NCI-H345 treated with DMSO at 0.1 percent for 48 hours (cell line): ENCODE data around the gene GARIN5A.
"Not testable (repeated sequence)": the region's sequence is repeated elsewhere in the genome, so short reads cannot be mapped to it uniquely, and the experiment has no call there.

Experiments
- DNase-seq: peaks from one replicate; lab custom pipeline; 2025; ENCODE audit not compliant: unreplicated experiment; lab: John Stamatoyannopoulos, UW

GARIN5A gene

DNA sequence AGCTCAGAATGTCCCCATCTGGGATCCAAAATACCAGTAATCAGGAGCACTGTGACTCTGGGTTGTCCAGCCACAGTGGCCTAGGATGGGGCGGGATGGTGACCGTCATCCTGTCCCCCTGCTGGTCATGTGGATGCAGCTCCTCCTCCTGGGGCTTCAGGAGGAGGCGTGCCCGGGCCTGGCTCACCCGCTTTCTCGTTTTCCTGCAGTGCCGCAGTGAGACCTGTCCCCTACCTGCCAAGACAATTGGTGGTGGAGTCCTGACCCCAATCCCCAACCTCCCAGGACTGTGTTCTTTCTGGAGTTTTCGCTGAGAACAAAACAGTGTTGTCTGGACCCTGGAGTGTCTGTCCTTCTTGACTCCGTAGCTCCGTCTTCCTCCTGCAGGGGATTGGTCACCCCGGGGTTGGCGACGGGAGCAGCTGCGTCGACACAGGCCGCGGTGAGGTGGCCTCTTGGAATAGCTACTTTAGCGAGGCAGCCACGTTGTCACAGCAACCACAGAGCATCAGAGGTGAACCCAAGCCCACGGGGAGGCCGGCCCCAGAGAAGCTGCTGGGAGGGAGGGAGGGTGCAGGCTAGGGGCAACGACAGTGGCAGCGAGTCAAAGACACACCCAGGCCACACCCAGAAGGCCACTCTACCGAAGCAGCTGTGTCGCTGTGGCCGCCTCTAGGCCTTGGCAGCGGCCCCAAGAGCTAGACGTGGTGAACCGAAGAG is 10.5 kb downstream of the GARIN5A start:
- no peak for DNase-seq

GRCh38 chr19:50465000-50465399 is 11.6 kb downstream of the GARIN5A start:
- DNase-seq: no peak

GRCh38 chr19:50464348-50464747 is 12.3 kb downstream of the GARIN5A start:
- DNase-seq: no peak

DNA sequence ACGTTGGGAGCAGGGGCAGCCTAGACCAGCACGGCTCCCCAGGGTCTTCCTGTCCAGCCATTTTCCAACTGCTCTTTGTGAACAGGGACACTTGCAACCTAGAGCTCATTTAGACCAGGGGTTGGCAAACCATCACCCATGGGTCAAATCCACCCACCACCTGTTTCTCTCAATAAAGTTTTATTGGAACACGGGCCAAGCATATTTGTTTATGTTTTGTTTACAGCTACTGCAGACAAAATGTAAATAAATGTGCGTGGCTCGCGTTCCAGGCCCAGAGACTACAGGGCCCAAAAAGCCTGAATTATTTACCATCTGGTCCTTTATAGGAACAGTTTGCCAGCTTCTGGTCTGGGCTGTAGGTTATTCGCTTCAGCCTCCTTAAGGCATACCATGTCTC is 13.7 kb downstream of the GARIN5A start:
- no peak for DNase-seq

DNA sequence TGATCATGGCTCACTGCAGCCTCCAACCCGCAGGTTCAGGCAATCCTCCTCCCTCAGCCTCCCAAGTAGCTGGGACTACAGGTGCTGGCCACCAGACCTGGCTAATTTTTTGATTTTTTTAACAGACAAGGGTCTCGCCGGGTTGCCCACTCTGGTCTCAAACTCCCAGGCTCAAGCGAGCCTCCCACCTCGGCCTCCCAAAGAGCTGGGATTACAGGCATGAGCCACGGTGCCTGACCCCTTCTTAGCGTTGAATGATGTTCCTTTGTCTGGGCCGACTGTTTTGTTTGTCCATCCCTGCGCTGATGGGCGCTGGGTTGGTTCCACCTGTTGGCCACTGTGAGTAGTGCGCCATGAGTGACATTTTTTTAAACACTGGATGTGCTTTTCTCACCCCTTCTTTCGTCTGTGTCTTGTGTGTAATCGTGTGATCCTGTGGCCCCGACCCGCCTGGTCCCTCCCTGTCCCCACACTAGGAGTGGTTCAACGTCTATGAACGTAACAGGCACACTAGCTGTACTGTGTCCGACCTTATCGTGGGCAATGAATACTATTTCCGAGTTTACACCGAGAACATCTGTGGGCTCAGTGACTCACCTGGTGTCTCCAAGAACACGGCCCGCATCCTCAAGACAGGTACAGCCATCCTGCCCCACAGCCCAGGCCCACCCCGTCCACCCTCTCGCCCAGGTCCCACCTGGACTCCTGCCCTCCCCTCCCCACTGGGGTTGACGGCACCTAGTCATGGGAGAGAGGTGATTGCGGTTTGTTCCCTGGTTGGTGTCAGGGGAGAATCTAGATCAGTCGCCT is 15.4 kb downstream of the GARIN5A start:
- DNase-seq: peak; percentile 7

DNA sequence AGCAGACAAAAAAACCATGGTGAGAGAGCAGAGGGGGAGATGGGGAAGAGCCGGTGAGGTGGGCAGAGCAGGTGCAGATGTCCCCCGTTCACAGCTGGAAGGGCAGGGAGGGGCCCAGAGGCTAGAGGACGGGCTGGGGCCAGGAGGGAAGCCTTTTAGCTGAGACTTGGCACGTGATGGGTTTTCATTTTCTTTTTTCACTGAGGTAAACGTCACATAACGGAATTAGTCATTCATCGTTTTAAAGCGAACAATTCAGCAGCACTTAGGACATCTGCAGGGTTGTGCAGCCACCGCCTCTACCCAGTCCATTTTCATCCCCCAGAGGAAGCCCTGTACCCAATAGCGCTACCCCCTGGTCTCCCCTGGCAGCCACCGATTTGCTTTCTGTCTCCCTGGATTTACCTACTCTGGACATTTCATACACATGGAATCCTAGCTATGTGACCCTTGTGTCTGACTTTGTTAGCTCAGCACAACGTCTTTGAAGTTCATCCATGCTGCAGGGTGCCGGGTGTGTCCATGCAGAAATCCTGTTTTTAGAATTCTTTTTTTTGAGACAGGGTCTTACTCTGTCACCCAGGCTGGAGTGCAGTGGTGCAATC is 16.4 kb downstream of the GARIN5A start:
- DNase-seq: no peak

GRCh38 chr19:50459638-50460037 is 17.0 kb downstream of the GARIN5A start:
- no peak for DNase-seq

DNA sequence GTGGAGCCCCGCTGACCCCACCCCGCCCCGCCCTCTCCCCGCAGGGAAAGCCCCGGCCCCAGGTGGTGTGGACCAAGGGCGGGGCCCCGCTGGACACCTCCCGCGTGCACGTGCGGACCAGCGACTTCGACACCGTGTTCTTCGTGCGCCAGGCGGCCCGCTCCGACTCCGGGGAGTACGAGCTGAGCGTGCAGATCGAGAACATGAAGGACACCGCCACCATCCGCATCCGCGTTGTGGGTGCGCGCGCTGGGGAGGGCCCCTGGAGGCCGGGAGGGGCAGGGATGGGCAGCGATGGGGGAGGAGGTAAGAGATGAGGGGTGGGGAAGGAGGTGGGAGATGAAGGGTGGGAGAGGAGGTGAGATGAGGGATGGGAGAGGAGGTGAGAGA is 17.6 kb downstream of the GARIN5A start:
- no peak for DNase-seq

GRCh38 chr19:50458396-50459066 is 18.1 kb downstream of the GARIN5A start:
- no peak for DNase-seq

DNA sequence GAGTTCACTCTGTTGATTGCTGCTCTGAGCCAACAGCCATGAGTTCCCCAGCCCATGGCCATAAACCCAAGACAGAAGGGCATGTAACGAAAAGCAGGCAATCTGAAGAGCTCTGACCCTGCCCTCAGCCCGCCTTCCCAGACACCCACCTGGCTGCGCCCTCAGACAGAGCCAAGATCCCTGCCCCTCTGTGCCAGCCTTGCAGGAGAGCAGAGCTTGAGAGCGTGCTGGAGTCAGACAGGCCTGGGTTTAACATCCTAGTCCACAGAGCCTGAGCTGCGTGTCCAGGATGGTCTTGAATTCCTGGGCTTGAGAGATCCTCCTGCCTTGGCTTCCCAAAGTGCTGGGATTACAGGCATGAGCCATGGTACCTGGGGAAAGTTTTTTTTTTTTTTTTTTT is 19.3 kb downstream of the GARIN5A start:
- DNase-seq: no peak

GRCh38 chr19:50455992-50456391 is 20.7 kb downstream of the GARIN5A start:
- no peak for DNase-seq

DNA sequence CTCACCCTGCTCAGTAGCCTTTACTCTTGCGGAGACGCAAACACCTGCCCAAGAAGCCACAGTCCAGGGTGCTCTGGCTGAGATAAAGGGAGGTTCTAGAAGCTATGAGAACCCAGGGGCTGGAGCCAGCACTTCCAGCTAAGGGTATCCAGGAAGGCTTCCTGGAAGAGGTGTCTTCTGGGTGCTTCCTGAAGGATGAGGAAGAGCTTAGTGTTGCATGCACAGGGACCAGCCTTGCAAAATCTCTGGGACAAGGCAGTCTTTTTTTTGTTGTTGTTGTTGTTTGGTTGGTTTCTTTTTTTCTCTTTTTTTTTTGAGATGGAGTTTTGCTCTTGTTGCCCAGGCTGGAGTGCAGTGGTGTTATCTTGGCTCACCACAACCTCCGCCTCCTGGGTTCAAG is 23.4 kb downstream of the GARIN5A start:
- DNase-seq: no peak

DNA sequence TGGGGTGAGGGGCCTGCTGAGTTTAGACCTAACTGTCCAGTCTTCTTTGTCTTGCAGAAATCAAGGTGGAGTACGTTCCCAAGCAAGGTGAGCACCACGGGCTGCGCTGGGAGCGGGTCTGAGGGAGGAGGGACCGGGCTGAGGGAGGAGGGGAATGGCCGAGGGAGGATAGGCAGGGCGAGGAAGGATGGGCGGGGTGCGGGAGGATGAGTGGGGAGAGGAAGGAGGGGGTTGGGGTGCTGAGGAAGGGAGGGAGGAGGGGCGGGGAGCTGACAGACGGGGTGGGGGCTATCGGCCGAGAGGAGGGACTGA is 25.5 kb downstream of the GARIN5A start:
- no peak for DNase-seq

DNA sequence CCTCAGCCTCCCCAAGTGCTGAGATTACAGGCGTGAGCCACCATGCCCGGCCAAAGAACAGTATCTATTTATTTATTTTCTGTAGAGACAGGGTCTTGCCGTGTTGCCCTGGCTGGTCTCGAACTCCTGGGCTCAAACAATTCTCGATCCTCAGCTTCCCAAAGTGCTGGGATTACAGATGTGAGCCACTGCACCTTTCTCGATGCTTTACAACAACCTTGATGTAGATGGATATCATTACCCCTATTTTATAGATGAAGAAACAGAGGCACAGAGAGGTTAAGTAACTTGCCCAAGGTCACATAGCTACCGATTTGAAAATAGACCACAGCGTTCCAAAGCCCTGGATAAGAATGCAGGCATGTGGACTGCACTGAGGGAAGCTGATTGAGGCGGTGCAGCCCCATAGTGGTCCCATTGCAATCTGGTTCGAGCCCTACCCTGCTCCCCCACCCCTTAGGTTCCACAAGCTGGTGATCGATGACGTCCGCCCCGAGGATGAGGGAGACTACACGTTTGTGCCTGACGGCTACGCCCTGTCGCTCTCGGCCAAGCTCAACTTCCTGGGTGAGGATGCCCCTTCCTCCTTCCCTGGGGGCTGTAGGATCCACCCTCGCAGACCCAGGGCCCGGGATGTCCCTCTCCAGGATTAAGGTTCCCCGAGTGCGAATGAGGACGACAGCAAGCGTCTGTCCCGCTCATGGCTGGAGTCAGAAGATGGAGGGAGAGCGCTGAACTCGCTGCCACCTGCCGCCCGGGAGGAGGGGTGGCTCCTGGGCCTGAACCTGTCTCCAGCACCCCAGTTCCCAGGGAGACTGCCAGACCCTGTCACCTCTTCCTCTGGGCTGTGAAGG is 26.1 kb downstream of the GARIN5A start:
- no peak for DNase-seq

DNA sequence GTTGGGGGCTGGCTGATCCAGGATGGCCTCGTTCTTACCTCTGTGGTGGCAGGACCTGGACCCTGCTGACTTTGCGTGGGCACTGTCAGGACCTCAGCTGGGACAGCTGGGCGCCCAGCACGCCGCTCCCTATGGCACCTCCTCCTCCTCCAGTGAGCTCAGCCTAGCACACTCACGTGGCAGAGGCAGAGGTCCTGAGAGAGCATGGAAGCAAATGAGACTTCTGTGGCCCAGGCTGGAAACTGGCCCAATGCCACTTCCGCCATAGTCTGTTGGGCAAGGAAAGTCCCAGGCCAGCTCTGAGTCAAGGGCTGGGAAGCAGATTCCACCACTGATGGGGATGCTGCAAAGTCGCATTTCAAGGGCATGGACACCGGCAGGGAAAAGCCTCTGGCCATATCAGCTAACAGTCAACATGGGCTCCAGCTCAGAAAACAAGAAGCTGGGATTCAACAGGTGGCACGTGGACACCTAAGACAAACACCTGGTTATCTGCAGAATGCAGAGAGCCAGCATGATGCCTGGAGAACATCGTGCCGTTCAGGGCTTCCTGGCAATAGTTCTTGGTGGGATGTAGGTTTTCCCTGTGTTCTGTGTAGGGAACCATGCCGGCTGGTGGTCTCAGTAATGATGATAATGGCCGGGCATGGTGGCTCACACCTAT is 27.3 kb downstream of the GARIN5A start:
- no peak for DNase-seq

DNA sequence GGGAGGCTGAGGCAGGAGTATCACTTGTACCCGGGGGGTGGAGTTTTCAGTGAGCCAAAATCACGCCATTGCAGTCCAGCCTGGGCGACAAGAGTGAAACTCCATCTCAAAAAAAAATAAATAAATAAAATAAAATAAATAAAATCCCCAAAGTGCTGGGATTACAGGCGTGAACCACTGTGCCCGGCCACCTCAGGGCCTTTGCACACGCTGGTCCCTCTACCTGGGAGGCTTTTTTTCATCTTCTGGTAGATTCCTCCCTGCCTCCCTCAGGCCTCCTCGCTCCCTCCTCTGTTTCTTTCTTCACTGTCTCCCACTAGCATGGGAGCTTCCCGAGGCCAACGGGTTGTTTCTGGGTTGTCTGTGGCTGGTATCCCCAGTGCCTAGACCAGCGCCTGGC is 28.9 kb downstream of the GARIN5A start:
- DNase-seq: no peak

- no peak for DNase-seq
These were observed 29.6 kb downstream of the GARIN5A start for GRCh38 chr19:50447053-50447452.

GRCh38 chr19:50444059-50444458 is 32.6 kb downstream of the GARIN5A start:
- DNase-seq: no peak

DNA sequence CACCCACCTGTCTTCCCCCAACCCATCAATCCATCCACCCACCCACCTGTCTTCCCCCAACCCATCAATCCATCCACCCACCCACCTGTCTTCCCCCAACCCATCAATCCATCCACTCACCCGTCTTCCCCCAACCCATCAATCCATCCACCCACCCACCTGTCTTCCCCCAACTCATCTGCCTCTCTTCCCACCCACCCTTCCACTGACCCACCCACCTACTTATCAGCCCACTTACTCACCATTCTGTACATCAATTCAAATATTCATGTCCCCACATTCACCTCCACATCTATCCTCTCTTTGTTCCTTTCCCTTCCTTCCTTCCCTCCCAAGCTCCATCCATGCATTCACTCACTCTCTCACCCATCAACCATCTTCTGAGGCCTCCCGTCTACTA is 37.5 kb downstream of the GARIN5A start:
- not testable (repeated sequence) for DNase-seq

DNA sequence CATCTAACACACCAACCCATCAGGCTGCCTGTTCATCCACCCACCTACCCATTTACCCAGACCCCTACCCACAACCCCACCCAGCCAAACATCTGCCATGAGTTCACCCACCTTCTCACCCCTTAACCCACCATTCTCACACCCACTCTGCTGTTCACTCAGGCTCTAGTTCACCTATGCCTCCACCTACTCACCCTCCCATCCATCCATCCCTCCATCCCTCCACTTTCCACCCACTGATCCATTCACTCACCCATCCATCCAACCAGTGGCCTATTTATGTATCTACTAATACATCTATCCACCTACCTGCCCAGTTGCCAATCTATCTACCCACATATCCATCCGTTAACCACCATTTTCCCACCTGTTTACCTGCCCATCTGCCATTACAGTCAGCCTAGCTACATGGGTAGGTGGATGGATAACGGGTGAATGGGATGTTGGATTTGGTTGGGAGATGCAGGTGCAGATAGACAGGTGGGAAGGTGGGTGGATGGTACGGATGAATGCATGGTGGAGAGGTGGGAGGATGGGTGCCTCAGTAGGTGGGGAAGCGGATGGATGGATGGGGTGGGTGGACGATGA is 38.7 kb downstream of the GARIN5A start:
- DNase-seq: no peak
